ENCODE data around the gene SULF2. TPM values are rescaled to one million over a fixed set of nuclear protein-coding genes. Genes with fewer than 3 reads are reported as not detected.

Gene SULF2
- total and polyA plus RNA-seq, 8 donors = 11.3 to 42.0 (median 15.8) TPM

DNA sequence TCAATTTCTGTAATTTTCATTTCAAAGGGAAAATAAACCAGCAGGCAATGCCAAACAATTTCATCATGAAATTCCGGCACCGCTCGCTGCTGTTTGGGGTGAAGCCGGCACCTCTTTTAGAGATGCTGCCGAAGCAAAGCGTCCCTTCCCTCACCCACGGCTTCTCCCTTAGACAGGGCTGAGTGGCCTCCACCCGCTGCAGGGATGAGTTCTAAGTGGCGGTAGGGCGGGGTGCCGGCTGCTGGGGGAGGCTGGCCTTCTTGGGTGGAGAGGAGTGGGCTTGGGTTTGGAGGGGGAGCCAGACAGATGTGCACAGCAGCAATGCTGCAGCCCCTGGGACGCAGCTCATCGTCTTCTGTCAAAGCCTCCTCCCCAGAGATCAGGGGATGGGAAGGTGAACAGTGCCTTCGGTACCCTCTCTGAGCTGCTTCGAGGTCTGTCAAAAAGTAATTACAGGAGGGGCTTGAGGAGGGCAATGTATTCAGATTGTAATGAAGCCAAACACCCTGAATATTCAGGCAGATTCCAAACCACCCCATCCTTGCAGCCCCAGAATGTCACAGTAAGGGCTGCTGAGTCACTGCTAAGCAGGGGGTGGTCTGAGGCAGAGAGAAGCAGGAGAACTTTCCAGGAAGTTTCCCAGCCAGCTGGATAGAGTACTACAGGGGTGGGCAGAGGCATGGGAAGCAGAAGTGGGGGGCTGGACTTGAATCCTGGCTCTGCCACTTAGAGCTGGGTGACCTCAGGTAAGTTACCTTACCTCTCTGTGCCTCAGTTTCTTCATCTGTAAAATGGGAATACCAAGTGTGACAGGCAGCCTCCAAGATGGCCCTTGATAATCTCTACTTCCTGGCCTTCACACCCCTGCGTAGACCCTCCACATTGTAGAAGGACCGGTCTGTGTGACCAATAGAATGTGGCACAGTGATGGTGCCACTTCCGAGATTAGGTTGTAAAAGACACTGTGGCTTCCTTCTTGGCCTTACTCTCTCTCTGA is 96.6 kb downstream of the SULF2 start:
- ATAC-seq (no peak), DNase-seq (peak in 1 of 4 donors; percentile 54)
- Histone ChIP-seq H3K4me1 (no peaks in the 10 kb centered on the region), H3K27me3 (no peaks in the 10 kb centered on the region), H3K36me3 (no peaks in the 10 kb centered on the region), H3K27ac (no peak overlapping the region), H3K4me3 (no peak overlapping the region), H3K9me3 (peaks cover 0 to 30% of the 10 kb centered on the region in 2 donors)
- intact Hi-C loops (cut with DNase I) = no loop called here
- TF ChIP-seq, protein P1, sequence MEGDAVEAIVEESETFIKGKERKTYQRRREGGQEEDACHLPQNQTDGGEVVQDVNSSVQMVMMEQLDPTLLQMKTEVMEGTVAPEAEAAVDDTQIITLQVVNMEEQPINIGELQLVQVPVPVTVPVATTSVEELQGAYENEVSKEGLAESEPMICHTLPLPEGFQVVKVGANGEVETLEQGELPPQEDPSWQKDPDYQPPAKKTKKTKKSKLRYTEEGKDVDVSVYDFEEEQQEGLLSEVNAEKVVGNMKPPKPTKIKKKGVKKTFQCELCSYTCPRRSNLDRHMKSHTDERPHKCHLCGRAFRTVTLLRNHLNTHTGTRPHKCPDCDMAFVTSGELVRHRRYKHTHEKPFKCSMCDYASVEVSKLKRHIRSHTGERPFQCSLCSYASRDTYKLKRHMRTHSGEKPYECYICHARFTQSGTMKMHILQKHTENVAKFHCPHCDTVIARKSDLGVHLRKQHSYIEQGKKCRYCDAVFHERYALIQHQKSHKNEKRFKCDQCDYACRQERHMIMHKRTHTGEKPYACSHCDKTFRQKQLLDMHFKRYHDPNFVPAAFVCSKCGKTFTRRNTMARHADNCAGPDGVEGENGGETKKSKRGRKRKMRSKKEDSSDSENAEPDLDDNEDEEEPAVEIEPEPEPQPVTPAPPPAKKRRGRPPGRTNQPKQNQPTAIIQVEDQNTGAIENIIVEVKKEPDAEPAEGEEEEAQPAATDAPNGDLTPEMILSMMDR (IDR thresholded peaks at IDR 0.05) = no peak

DNA sequence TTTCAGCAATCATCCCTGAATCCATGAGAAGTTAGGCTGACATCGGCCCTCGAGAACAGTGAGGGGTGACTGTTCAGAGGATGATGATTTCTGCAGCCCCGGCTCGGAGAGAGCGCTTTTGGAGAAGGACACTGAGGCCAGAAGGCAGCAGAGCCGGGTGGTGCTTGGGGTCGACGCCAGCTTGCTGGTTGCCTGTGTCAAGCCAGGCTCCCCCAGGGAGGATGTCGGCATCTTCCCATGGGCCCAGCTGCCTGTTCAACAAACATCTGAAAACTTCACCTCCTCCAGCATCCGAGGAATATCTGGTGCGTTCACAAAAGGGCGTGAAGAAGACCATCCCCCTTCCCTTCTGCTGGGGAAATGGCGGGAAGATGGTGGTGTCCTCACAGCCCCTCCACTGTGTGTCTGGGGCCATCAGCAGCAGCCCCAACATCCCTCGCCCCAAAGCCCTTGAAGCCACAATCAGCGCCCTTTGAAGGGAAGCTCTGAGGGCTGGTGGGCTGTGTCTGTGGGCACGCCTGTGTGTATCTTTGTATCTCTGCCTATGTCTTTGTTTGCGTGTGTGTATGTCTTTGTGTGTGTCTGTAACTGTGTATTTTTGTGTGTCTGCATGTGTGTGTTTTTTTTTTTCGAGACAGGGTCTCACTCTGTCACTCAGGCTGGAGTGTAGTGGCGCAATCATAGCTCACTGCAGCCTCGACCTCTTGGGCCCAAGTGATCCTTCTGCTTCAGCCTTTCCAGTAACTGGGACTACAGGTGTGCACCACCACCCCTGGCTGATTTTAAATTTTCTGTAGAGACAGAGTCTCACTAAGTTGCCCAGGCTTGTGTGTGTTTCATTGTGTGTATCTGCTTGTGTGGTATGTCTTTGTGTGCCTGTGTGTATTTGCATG is 97.9 kb downstream of the SULF2 start:
- ATAC-seq = no peak
- Histone ChIP-seq H3K4me3 (no peak overlapping the region), H3K27me3 (no peaks in the 10 kb centered on the region), H3K9me3 (peaks cover 0 to 19% of the 10 kb centered on the region in 2 donors), H3K27ac (no peak overlapping the region), H3K4me1 (peaks cover 0 to 4% of the 10 kb centered on the region in 2 donors), H3K36me3 (no peaks in the 10 kb centered on the region)
- TF ChIP-seq, protein P1 (IDR thresholded peaks at IDR 0.05) = no peak
- intact Hi-C loops (cut with DNase I) = no loop called here
- no peak for DNase-seq

DNA sequence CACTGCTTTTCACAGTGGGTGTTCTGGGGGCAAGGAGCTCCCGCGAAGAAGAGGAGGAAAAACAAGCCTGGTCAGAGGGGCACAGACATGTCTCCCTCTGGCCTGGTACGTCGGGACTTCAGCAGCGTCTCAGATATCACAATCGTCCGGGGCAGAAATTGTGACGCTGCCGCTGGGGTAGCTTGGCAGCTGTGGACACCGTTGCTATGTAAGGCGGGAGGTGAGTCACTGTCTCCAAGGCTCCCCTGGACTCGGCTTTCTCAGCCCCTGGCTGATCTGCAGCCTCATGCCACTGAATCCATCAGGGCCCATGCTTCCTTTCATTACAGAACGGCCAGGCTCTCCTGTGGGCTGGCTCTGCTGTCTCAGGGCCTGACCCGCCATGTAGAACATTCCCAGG is 98.7 kb downstream of the SULF2 start:
- Histone ChIP-seq H3K9me3 (peaks cover 0 to 11% of the 10 kb centered on the region in 2 donors), H3K4me1 (peaks cover 0 to 8% of the 10 kb centered on the region in 2 donors), H3K4me3 (no peak overlapping the region), H3K36me3 (no peaks in the 10 kb centered on the region), H3K27me3 (no peaks in the 10 kb centered on the region), H3K27ac (no peak overlapping the region)
- peak in 1 of 4 donors; percentile 24 for DNase-seq
- intact Hi-C loops (cut with DNase I) = no loop called here
- ATAC-seq = no peak
- TF ChIP-seq, protein P1 (IDR thresholded peaks at IDR 0.05) = no peak

DNA sequence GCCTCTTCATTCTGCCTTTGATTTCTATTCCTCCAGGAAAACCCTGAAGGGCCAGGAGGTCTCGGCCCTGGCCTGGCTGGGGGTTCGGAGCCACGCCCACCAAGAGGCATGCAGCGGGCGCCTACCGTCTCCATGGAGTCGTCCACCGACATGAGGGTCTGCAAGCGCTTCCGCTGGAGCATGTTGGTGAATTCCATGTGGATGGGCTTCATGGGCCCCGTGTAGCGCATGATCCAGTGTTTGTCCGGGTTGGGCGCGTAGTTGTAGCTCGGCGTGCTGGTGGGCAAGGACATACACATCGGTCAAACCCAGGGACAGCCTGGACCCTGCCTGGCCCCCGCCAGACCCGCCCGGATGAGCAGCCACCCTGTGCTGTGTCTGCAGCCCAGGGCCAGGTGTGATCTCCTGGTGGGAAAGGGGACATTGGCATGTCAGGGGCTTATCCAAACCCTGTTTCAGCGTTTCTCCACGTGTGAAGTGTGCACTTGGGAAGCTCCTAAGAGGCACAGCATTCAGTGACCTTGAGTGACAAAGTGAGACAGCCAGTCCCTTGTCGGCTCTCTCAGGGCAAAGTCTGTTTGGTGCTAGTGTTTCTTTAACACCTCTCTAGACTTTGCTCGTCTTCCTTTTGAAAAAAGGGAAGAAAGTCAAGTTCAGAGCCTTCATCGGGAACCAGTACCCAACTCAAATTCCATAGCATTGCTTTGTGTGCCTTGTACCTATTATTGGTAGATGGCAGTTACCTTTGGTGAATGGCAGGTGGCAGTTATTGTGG is 100.8 kb downstream of the SULF2 start:
- intact Hi-C loops (cut with DNase I) = no loop called here
- no peaks in the 10 kb centered on the region for H3K36me3 ChIP-seq
- no peak for ATAC-seq

More for the DNA sequence above, 100.8 kb downstream of the SULF2 start:
- peaks cover 0 to 8% of the 10 kb centered on the region in 2 donors for H3K4me1 ChIP-seq
- H3K27me3 ChIP-seq = no peaks in the 10 kb centered on the region
- H3K27ac ChIP-seq = no peak overlapping the region
- no peak overlapping the region for H3K4me3 ChIP-seq
- no peak for DNase-seq
- TF ChIP-seq, protein P1 (IDR thresholded peaks at IDR 0.05) = no peak
- no peaks in the 10 kb centered on the region for H3K9me3 ChIP-seq

Measured in left lung (tissue), 10 donors.